ENCODE results near the gene TRIM33. TPM values are rescaled to one million over a fixed set of nuclear protein-coding genes. Genes with fewer than 3 reads are reported as not detected.

TRIM33 gene
- total and polyA plus RNA-seq, 4 donors: 9.5 to 102 (median 18.8) TPM

DNA sequence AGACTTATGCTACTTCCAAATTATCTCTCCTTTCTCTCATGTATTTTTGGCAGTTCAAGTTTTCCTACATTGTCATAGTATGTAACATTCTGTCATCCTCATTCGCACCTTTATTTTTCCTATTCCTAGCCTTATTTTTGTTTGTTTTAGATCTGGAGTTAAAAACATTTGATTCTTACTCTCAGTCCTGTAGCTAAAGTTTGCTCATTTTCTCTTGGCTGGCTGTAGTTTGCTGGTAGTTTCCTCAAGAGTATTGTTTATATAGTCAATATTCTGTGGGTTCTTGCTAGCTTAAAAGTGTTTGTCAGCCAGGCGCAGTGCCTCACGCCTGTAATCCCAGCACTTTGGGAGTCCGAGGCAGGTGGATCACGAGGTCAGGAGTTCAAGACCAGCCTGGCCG is 29.8 kb upstream of the TRIM33 start:
- H3K36me3 ChIP-seq (ENCODE audit: control insufficient read depth in 4 of 4, insufficient read depth in 4 of 4, low read length in 4 of 4): no peaks in the 10 kb centered on the region
- no peak for TF ChIP-seq CTCF (IDR thresholded peaks at IDR 0.05; ENCODE audit: control extremely low read depth, extremely low read depth)
- H3K27ac ChIP-seq (ENCODE audit: low read depth in 1 of 2, low read length in 1 of 2): no peak overlapping the region
- 51 to 80% methylated on average over 6 of the region's 6 CpGs for WGBS, 2 donors
- no peak for ATAC-seq (ENCODE audit: insufficient read depth, low FRiP score)
- no peak overlapping the region for H3K4me3 ChIP-seq
- no peaks in the 10 kb centered on the region for H3K9me3 ChIP-seq (ENCODE audit: control insufficient read depth in 4 of 4, insufficient read depth in 3 of 4, low read length in 3 of 4)
- H3K4me1 ChIP-seq (ENCODE audit: control insufficient read depth in 5 of 5, insufficient read depth in 5 of 5, low read length in 5 of 5): no peaks in the 10 kb centered on the region
- no peak overlapping the region for H3K9ac ChIP-seq (ENCODE audit: insufficient read depth in 1 of 2, low read length in 2 of 2)
- H3K27me3 ChIP-seq (ENCODE audit: control insufficient read depth in 3 of 3, insufficient read depth in 3 of 3, low read length in 2 of 3): no peaks in the 10 kb centered on the region
- peak in 1 of 3 donors; percentile 36 for DNase-seq

DNA sequence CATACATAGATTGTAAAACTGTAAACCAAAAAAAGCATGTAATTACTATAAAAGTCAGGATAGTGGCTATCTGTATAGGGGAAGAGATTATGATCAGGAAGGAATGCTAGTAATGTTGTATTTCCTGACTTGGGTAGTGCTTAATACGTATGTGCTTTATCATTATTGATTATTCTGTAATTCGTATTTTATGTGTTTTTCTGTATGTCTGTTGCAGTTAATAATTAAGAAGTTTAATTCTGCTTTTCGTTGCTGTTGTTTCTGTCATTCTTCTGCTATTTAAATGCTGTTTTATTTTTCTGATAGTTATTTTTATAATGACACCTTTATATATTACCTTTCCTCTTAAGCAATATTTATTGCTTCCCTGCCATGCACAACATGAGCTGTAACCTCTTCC is 29.3 kb upstream of the TRIM33 start:
- H3K27me3 ChIP-seq (ENCODE audit: control insufficient read depth in 3 of 3, insufficient read depth in 3 of 3, low read length in 2 of 3): no peaks in the 10 kb centered on the region
- ATAC-seq (ENCODE audit: insufficient read depth, low FRiP score) (no peak), DNase-seq (peak in 1 of 3 donors; percentile 8)
- no peaks in the 10 kb centered on the region for H3K36me3 ChIP-seq (ENCODE audit: control insufficient read depth in 4 of 4, insufficient read depth in 4 of 4, low read length in 4 of 4)
- no peak for TF ChIP-seq CTCF (IDR thresholded peaks at IDR 0.05; ENCODE audit: control extremely low read depth, extremely low read depth)
- no peak overlapping the region for H3K27ac ChIP-seq (ENCODE audit: low read depth in 1 of 2, low read length in 1 of 2)
- H3K9ac ChIP-seq (ENCODE audit: insufficient read depth in 1 of 2, low read length in 2 of 2): no peak overlapping the region
- H3K4me3 ChIP-seq: no peak overlapping the region
- no peaks in the 10 kb centered on the region for H3K9me3 ChIP-seq (ENCODE audit: control insufficient read depth in 4 of 4, insufficient read depth in 3 of 4, low read length in 3 of 4)
- 35 to 41% methylated on average over 3 of the region's 3 CpGs for WGBS, 2 donors
- H3K4me1 ChIP-seq (ENCODE audit: control insufficient read depth in 5 of 5, insufficient read depth in 5 of 5, low read length in 5 of 5): no peaks in the 10 kb centered on the region

DNA sequence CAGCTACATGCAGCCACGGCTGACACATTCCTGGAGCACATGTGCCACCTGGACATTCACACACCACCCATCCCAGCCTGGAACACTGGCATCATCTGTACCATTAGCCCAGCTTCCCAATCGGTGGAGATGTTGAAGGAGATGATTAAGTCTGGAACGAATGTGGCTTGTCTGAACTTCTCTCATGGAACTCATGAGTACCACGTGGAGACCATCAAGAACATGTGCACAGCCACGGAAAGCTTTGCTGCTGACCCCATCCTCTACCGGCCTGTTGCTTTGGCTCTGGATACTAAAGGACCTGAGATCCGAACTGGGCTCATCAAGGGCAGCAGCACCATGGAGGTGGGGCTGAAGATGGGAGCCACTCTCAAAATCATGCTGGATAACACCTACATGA is 25.0 kb upstream of the TRIM33 start:
- H3K27me3 ChIP-seq (ENCODE audit: control insufficient read depth in 3 of 3, insufficient read depth in 3 of 3, low read length in 2 of 3): no peaks in the 10 kb centered on the region
- no peak for TF ChIP-seq CTCF (IDR thresholded peaks at IDR 0.05; ENCODE audit: control extremely low read depth, extremely low read depth)
- 93% methylated on average over 7 of the region's 7 CpGs for WGBS, 2 donors
- no peak overlapping the region for H3K9ac ChIP-seq (ENCODE audit: insufficient read depth in 1 of 2, low read length in 2 of 2)
- ATAC-seq (ENCODE audit: insufficient read depth, low FRiP score): no peak
- H3K9me3 ChIP-seq (ENCODE audit: control insufficient read depth in 4 of 4, insufficient read depth in 3 of 4, low read length in 3 of 4): no peaks in the 10 kb centered on the region
- H3K4me3 ChIP-seq: no peak overlapping the region
- no peak for DNase-seq
- no peaks in the 10 kb centered on the region for H3K36me3 ChIP-seq (ENCODE audit: control insufficient read depth in 4 of 4, insufficient read depth in 4 of 4, low read length in 4 of 4)
- no peak overlapping the region for H3K27ac ChIP-seq (ENCODE audit: low read depth in 1 of 2, low read length in 1 of 2)
- no peaks in the 10 kb centered on the region for H3K4me1 ChIP-seq (ENCODE audit: control insufficient read depth in 5 of 5, insufficient read depth in 5 of 5, low read length in 5 of 5)

GRCh38 chr1:114535401-114535800 is 24.4 kb upstream of the TRIM33 start:
- no peaks in the 10 kb centered on the region for H3K27me3 ChIP-seq (ENCODE audit: control insufficient read depth in 3 of 3, insufficient read depth in 3 of 3, low read length in 2 of 3)
- H3K4me1 ChIP-seq (ENCODE audit: control insufficient read depth in 5 of 5, insufficient read depth in 5 of 5, low read length in 5 of 5): no peaks in the 10 kb centered on the region
- no peak overlapping the region for H3K27ac ChIP-seq (ENCODE audit: low read depth in 1 of 2, low read length in 1 of 2)
- no peak for DNase-seq
- TF ChIP-seq CTCF (IDR thresholded peaks at IDR 0.05; ENCODE audit: control extremely low read depth, extremely low read depth): no peak
- H3K36me3 ChIP-seq (ENCODE audit: control insufficient read depth in 4 of 4, insufficient read depth in 4 of 4, low read length in 4 of 4): no peaks in the 10 kb centered on the region
- no peak for ATAC-seq (ENCODE audit: insufficient read depth, low FRiP score)
- no peaks in the 10 kb centered on the region for H3K9me3 ChIP-seq (ENCODE audit: control insufficient read depth in 4 of 4, insufficient read depth in 3 of 4, low read length in 3 of 4)
- 72 to 76% methylated on average over 1 of the region's 1 CpG for WGBS, 2 donors
- no peak overlapping the region for H3K4me3 ChIP-seq
- no peak overlapping the region for H3K9ac ChIP-seq (ENCODE audit: insufficient read depth in 1 of 2, low read length in 2 of 2)

Data from lung (tissue), 12 donors.